Activated T-helper 2 cell treated with anti-CD3 and anti-CD28 coated beads, Interferon-gamma antibody, Interleukin-2, Interleukin-4, amounts not matched to agents 10 μg/mL and 5 μg/mL and 100 μg/mL, durations not matched to agents 14 hours and 24 hours and 36 hours (primary cell): ENCODE measurements around the gene MSRB3. TPM values are rescaled to one million over a fixed set of nuclear protein-coding genes. Genes with fewer than 3 reads are reported as not detected.

Source experiments
- DNase-seq: peaks from one replicate; pipeline ENCODE4 v3.0.0; 2021; ENCODE audit warnings: low spot score
- H3K27ac Mint-ChIP-seq: one replicate; pipeline ENCODE4 v1.8.0; 2021; ENCODE audit warnings: mixed read lengths
- H3K27me3 Mint-ChIP-seq: one replicate; pipeline ENCODE4 v1.8.0; 2021; ENCODE audit warnings: low read depth, mixed read lengths
- H3K36me3 Mint-ChIP-seq: one replicate; pipeline ENCODE4 v1.8.0; 2021; ENCODE audit warnings: low read depth, mixed read lengths
- H3K4me1 Mint-ChIP-seq: one replicate; pipeline ENCODE4 v1.8.0; 2021; ENCODE audit warnings: low read depth, mixed read lengths
- H3K4me3 Mint-ChIP-seq: one replicate; pipeline ENCODE4 v1.8.0; 2021; ENCODE audit warnings: low read depth, mild to moderate bottlenecking, moderate library complexity, mixed read lengths
- H3K9me3 Mint-ChIP-seq: one replicate; pipeline ENCODE4 v1.8.0; 2021; ENCODE audit warnings: mixed read lengths
- intact Hi-C: fragments of 100-400 bp; cut with micrococcal nuclease; formaldehyde crosslinking; loops from one replicate; pipeline ENCODE4 v1.15.1; 2023
- total RNA-seq: library from RNA; stranded (reverse); gene quantifications from 2 replicates; pipeline ENCODE4 v1.2.3, GENCODE V29; 2022

The MSRB3 gene
- 0.18 TPM in 1 of 2 replicates, not detected in the other for total RNA-seq

GRCh38 chr12:65278576-65279368, at the start of gene MSRB3:
Gene MSRB3, plus strand, starts transcription at chr12:65278683. Its CDS starts 29,897 bp downstream, at chr12:65308580.
- no peak for DNase-seq
- H3K4me3 Mint-ChIP-seq, result peak within 1 kb of the TSS; percentile 54
- H3K27me3 Mint-ChIP-seq, result peaks cover 70% of the 10 kb centered on the region
- H3K36me3 Mint-ChIP-seq, result no peaks in the 10 kb centered on the region
- H3K27ac Mint-ChIP-seq, result no peak within 1 kb of the TSS
- no peaks in the 10 kb centered on the region for H3K9me3 Mint-ChIP-seq
- H3K4me1 Mint-ChIP-seq, result peaks cover 4% of the 10 kb centered on the region
- intact Hi-C loops, result no loop called here

- Mint-ChIP-seq H3K27ac (no peak overlapping the region), H3K4me3 (no peak overlapping the region), H3K36me3 (peaks cover 55% of the 10 kb centered on the region), H3K27me3 (no peaks in the 10 kb centered on the region), H3K9me3 (peaks cover 32% of the 10 kb centered on the region), H3K4me1 (peaks cover 16% of the 10 kb centered on the region)
- intact Hi-C loops, result no loop called here
- no peak for DNase-seq
Measured at GRCh38 chr12:65229441-65229840, 49.0 kb upstream of the MSRB3 start.

GRCh38 chr12:65232476-65233077, 45.9 kb upstream of the MSRB3 start:
- peaks cover 25% of the 10 kb centered on the region for H3K9me3 Mint-ChIP-seq
- intact Hi-C loops, result loop anchor here (2.0 to 10.0 kb wide), 5 partner anchors 35 to 428 kb away; partner anchors contain the start of gene WIF1
- H3K36me3 Mint-ChIP-seq, result peaks cover 26% of the 10 kb centered on the region
- no peaks in the 10 kb centered on the region for H3K27me3 Mint-ChIP-seq
- H3K4me3 Mint-ChIP-seq, result no peak overlapping the region
- no peak for DNase-seq
- no peak overlapping the region for H3K27ac Mint-ChIP-seq
- peaks cover 9% of the 10 kb centered on the region for H3K4me1 Mint-ChIP-seq

GRCh38 chr12:65237153-65237552, 41.3 kb upstream of the MSRB3 start:
- Mint-ChIP-seq H3K36me3 (peaks cover 13% of the 10 kb centered on the region), H3K27me3 (no peaks in the 10 kb centered on the region), H3K9me3 (no peaks in the 10 kb centered on the region), H3K4me1 (peaks cover 4% of the 10 kb centered on the region), H3K4me3 (no peak overlapping the region), H3K27ac (no peak overlapping the region)
- intact Hi-C loops, result loop anchor here (10.0 kb wide), 1 partner anchor 432 kb away; no protein-coding TSS in a partner anchor
- DNase-seq, result no peak

- Mint-ChIP-seq H3K4me3 (no peak overlapping the region), H3K27ac (no peak overlapping the region), H3K36me3 (peaks cover 26% of the 10 kb centered on the region), H3K27me3 (no peaks in the 10 kb centered on the region), H3K4me1 (no peaks in the 10 kb centered on the region), H3K9me3 (no peaks in the 10 kb centered on the region)
- DNase-seq, result no peak
- intact Hi-C loops, result loop anchor here (10.0 kb wide), 1 partner anchor 434 kb away; no protein-coding TSS in a partner anchor
Measured at GRCh38 chr12:65238609-65239008, 39.9 kb upstream of the MSRB3 start.

GRCh38 chr12:65248656-65249633, 29.5 kb upstream of the MSRB3 start:
- intact Hi-C loops, result no loop called here
- peaks cover 12% of the 10 kb centered on the region for H3K4me1 Mint-ChIP-seq
- peaks cover 3% of the 10 kb centered on the region for H3K27me3 Mint-ChIP-seq
- H3K27ac Mint-ChIP-seq, result peak overlapping the region; percentile 34
- H3K4me3 Mint-ChIP-seq, result no peak overlapping the region
- DNase-seq, result no peak
- H3K9me3 Mint-ChIP-seq, result no peaks in the 10 kb centered on the region
- H3K36me3 Mint-ChIP-seq, result peaks cover 26% of the 10 kb centered on the region

- Mint-ChIP-seq H3K27ac (no peak overlapping the region), H3K4me1 (peaks cover 12% of the 10 kb centered on the region), H3K9me3 (no peaks in the 10 kb centered on the region), H3K36me3 (peaks cover 10% of the 10 kb centered on the region), H3K4me3 (no peak overlapping the region), H3K27me3 (peaks cover 11% of the 10 kb centered on the region)
- no peak for DNase-seq
- intact Hi-C loops, result no loop called here
Measured at GRCh38 chr12:65252515-65252914, 26.0 kb upstream of the MSRB3 start.

- no peak overlapping the region for H3K4me3 Mint-ChIP-seq
- H3K9me3 Mint-ChIP-seq, result no peaks in the 10 kb centered on the region
- no peak for DNase-seq
- H3K27me3 Mint-ChIP-seq, result peaks cover 15% of the 10 kb centered on the region
- no peak overlapping the region for H3K27ac Mint-ChIP-seq
- intact Hi-C loops, result no loop called here
- H3K36me3 Mint-ChIP-seq, result no peaks in the 10 kb centered on the region
- no peaks in the 10 kb centered on the region for H3K4me1 Mint-ChIP-seq
Measured at GRCh38 chr12:65257986-65258385, 20.5 kb upstream of the MSRB3 start.

GRCh38 chr12:65259501-65259900, 19.0 kb upstream of the MSRB3 start:
- intact Hi-C loops, result no loop called here
- Mint-ChIP-seq H3K27me3 (peaks cover 14% of the 10 kb centered on the region), H3K27ac (no peak overlapping the region), H3K4me3 (no peak overlapping the region), H3K9me3 (no peaks in the 10 kb centered on the region), H3K4me1 (no peaks in the 10 kb centered on the region), H3K36me3 (no peaks in the 10 kb centered on the region)
- no peak for DNase-seq

- no peaks in the 10 kb centered on the region for H3K36me3 Mint-ChIP-seq
- H3K9me3 Mint-ChIP-seq, result no peaks in the 10 kb centered on the region
- DNase-seq, result no peak
- intact Hi-C loops, result no loop called here
- no peak overlapping the region for H3K27ac Mint-ChIP-seq
- H3K4me3 Mint-ChIP-seq, result no peak overlapping the region
- peaks cover 18% of the 10 kb centered on the region for H3K27me3 Mint-ChIP-seq
- no peaks in the 10 kb centered on the region for H3K4me1 Mint-ChIP-seq
Measured at GRCh38 chr12:65263777-65264176, 14.7 kb upstream of the MSRB3 start.

- Mint-ChIP-seq H3K9me3 (no peaks in the 10 kb centered on the region), H3K36me3 (no peaks in the 10 kb centered on the region), H3K4me1 (no peaks in the 10 kb centered on the region), H3K27me3 (peaks cover 12% of the 10 kb centered on the region), H3K4me3 (no peak overlapping the region), H3K27ac (no peak overlapping the region)
- DNase-seq, result no peak
- intact Hi-C loops, result no loop called here
Measured at GRCh38 chr12:65266408-65266807, 12.1 kb upstream of the MSRB3 start.

GRCh38 chr12:65269603-65270002, 8.9 kb upstream of the MSRB3 start:
- no peaks in the 10 kb centered on the region for H3K4me1 Mint-ChIP-seq
- intact Hi-C loops, result no loop called here
- no peak for DNase-seq
- H3K9me3 Mint-ChIP-seq, result no peaks in the 10 kb centered on the region
- H3K27ac Mint-ChIP-seq, result no peak overlapping the region
- H3K27me3 Mint-ChIP-seq, result peaks cover 24% of the 10 kb centered on the region
- no peaks in the 10 kb centered on the region for H3K36me3 Mint-ChIP-seq
- no peak overlapping the region for H3K4me3 Mint-ChIP-seq
